A549 (cell line): ENCODE measurements around the gene ELFN1. TPM values are rescaled to one million over a fixed set of nuclear protein-coding genes. Genes with fewer than 3 reads are reported as not detected.

Experiments used
- ATAC-seq, 2 experiments: fragments of 200-7000 bp in 1 of 2; fragments of >200 bp in 1 of 2; cut with Nextera tagmentation in 1 of 2; cut with Tn5 transposase in 1 of 2; 3 replicates each; pipeline versions ENCODE4 v1.8.0 to v1.9.1; 2018 to 2020; ENCODE audit warnings: mild to moderate bottlenecking in 1 of 2, moderate library complexity in 1 of 2
- CTCF ChIA-PET: fragments of 300-600 bp; sonication (Branson Sonifier 250); formaldehyde crosslinking; extraction: SDS; loops from one replicate; lab custom pipeline; 2021; ENCODE audit warnings: antibody characterized with exemption, inconsistent platforms; lab: Yijun Ruan, JAX
- POLR2A ChIA-PET: fragments of 350-600 bp; formaldehyde crosslinking; extraction: SDS; loops from one replicate; lab custom pipeline; 2021; ENCODE audit warnings: antibody characterized with exemption, inconsistent platforms; lab: Yijun Ruan, JAX
- DNase-seq, 2 experiments: peaks; one replicate each; pipeline versions ENCODE4 v3.0.0 to v3.0.0-alpha.2; 2011 to 2016; ENCODE audit warnings: low read depth in 1 of 2, low spot score in 1 of 2
- FAIRE-seq: peaks from 2 replicates; lab custom pipeline; 2011; peaks lifted over from hg19 to GRCh38; lab: Jason Lieb, UNC
- H3K27ac ChIP-seq, 2 experiments: fragments of >200 bp; sonication (Bioruptor Twin); formaldehyde crosslinking; 3 replicates each; pipeline ENCODE4 v1.5.1; 2016 to 2017
- H3K4me1 ChIP-seq: fragments of >200 bp; sonication (Bioruptor Twin); formaldehyde crosslinking; 3 replicates; pipeline ENCODE4 v1.6.1; 2016
- H3K4me2 ChIP-seq: fragments of >200 bp; sonication (Bioruptor Twin); formaldehyde crosslinking; 3 replicates; pipeline ENCODE4 v1.6.1; 2016
- H3K4me3 ChIP-seq: fragments of >200 bp; sonication (Bioruptor Twin); formaldehyde crosslinking; 3 replicates; pipeline ENCODE4 v1.5.1; 2016
- H3K9me3 ChIP-seq: fragments of >200 bp; sonication (Bioruptor Twin); formaldehyde crosslinking; 3 replicates; pipeline ENCODE4 v1.6.1; 2016
- BCL3 ChIP-seq: fragments of >200 bp; sonication (Bioruptor Twin); formaldehyde crosslinking; IDR thresholded peaks from 3 replicates; pipeline ENCODE4 v1.6.1; 2016
- CBX2 ChIP-seq: fragments of 200-600 bp; sonication (generic); IDR thresholded peaks from 2 replicates; pipeline ENCODE4 v1.6.1; 2016; ENCODE audit warnings: low read depth, mild to moderate bottlenecking, borderline replicate concordance
- CBX8 ChIP-seq: fragments of 200-600 bp; sonication (generic); IDR thresholded peaks from 2 replicates; pipeline ENCODE4 v1.6.1; 2016
- E2F6 ChIP-seq: IDR thresholded peaks from 2 replicates; pipeline ENCODE4 v1.6.1; 2012; ENCODE audit warnings: low read depth, borderline replicate concordance
- EHF ChIP-seq: fragments of 250-450 bp; sonication (Bioruptor Pico); IDR thresholded peaks from 2 replicates; pipeline ENCODE4 v1.5.0; 2020; ENCODE audit warnings: mild to moderate bottlenecking
- FOXS1 ChIP-seq: fragments of 250-450 bp; sonication (Bioruptor Pico); IDR thresholded peaks from 2 replicates; pipeline ENCODE4 v1.5.0; 2020; ENCODE audit warnings: mild to moderate bottlenecking, moderate library complexity
- HOXA7 ChIP-seq: fragments of 250-450 bp; sonication (Bioruptor Pico); IDR thresholded peaks from 2 replicates; pipeline ENCODE4 v1.5.0; 2020; ENCODE audit warnings: mild to moderate bottlenecking, moderate library complexity
- HOXB5 ChIP-seq: fragments of 250-450 bp; sonication (Bioruptor Pico); IDR thresholded peaks from 2 replicates; pipeline ENCODE4 v1.5.0; 2020; ENCODE audit warnings: mild to moderate bottlenecking, moderate library complexity
- KDM1A ChIP-seq: fragments of 200-600 bp; sonication (generic); IDR thresholded peaks from 2 replicates; pipeline ENCODE4 v1.6.1; 2016; ENCODE audit warnings: low read depth, mild to moderate bottlenecking
- RAD21 ChIP-seq, 2 experiments: fragments of >200 bp in 1 of 2; sonication (Bioruptor Twin) in 1 of 2; formaldehyde crosslinking in 1 of 2; IDR thresholded peaks in 1 of 2; conservative IDR thresholded peaks in 1 of 2; 2 replicates in 1 of 2; 3 replicates in 1 of 2; pipeline ENCODE4 v1.6.1; 2012 to 2018; ENCODE audit warnings: inconsistent platforms in 1 of 2
- TFCP2L1 ChIP-seq: fragments of 250-450 bp; sonication (Bioruptor Pico); IDR thresholded peaks from 2 replicates; pipeline ENCODE4 v1.5.0; 2021; ENCODE audit warnings: mild to moderate bottlenecking
- TP53 ChIP-seq: fragments of 250-450 bp; sonication (Bioruptor Pico); IDR thresholded peaks from 2 replicates; pipeline ENCODE4 v1.5.0; 2021; ENCODE audit warnings: mild to moderate bottlenecking, moderate library complexity
- ZSCAN20 ChIP-seq: fragments of 250-450 bp; sonication (Bioruptor Pico); IDR thresholded peaks from 2 replicates; pipeline ENCODE4 v1.8.0; 2022; ENCODE audit warnings: mild to moderate bottlenecking, moderate library complexity
- WGBS: methylation state at CpG from one replicate; pipeline ENCODE4 v1.1.6; 2017; ENCODE audit errors: missing lambda C conversion rate; 5-methylcytosine and 5-hydroxymethylcytosine counted together
- polyA plus RNA-seq, 4 experiments: library from polyadenylated mRNA; depleted of rRNA in 3 of 4; stranded (reverse); fragments of >200 nt; fragmentation: RNase III in 1 of 4; extraction: RNeasy Plus Mini Kit Qiagen cat#74134 plus additional on column Dnase treatment in 1 of 4; gene quantifications; 2 replicates in 3 of 4; 3 replicates in 1 of 4; pipeline ENCODE4 v1.2.3, GENCODE V29; 2011 to 2017
- TF ChIP-seq, protein P1 (sequence below): fragments of >200 bp; sonication (Bioruptor Twin); formaldehyde crosslinking; IDR thresholded peaks from 3 replicates; pipeline ENCODE4 v1.5.1; 2016

Gene ELFN1
- polyA plus RNA-seq, 2 of the 4 experiments (the other 2 are of a cell fraction), result 0.08 to 0.10 TPM

- TF ChIP-seq CBX2, result no peak
- TF ChIP-seq HOXA7 (CRISPR knock-in tag), result no peak
- no peak for TF ChIP-seq TFCP2L1 (CRISPR knock-in tag)
- TF ChIP-seq EHF (CRISPR knock-in tag), result no peak
Measured at GRCh38 chr7:1703441-1703840, 33.4 kb downstream of the ELFN1 start (continued).

- Histone ChIP-seq H3K27ac (no peak overlapping the region), H3K4me2 (no peak overlapping the region), H3K9me3 (peaks cover 21% of the 10 kb centered on the region), H3K4me1 (no peaks in the 10 kb centered on the region), H3K4me3 (no peak overlapping the region)
- DNase-seq, result no peak
- peak in 1 of 2 experiments; percentile 21; a peak in 1 of 6 replicates for ATAC-seq
- ChIA-PET POLR2A (no interaction called here), CTCF (interaction anchor here (1.8 to 2.1 kb wide), 2 partner anchors 10 to 41 kb away, joined by 5 to 6 read pairs; no protein-coding TSS in a partner anchor)
- TF ChIP-seq HOXA7 (CRISPR knock-in tag) (no peak), CBX8 (no peak), HOXB5 (CRISPR knock-in tag) (no peak), TP53 (CRISPR knock-in tag) (no peak), E2F6 (no peak)
- no peak for FAIRE-seq
- WGBS, result 56% methylated on average over 18 of the region's 20 CpGs
Measured at GRCh38 chr7:1703871-1704810, 34.1 kb downstream of the ELFN1 start.

DNA sequence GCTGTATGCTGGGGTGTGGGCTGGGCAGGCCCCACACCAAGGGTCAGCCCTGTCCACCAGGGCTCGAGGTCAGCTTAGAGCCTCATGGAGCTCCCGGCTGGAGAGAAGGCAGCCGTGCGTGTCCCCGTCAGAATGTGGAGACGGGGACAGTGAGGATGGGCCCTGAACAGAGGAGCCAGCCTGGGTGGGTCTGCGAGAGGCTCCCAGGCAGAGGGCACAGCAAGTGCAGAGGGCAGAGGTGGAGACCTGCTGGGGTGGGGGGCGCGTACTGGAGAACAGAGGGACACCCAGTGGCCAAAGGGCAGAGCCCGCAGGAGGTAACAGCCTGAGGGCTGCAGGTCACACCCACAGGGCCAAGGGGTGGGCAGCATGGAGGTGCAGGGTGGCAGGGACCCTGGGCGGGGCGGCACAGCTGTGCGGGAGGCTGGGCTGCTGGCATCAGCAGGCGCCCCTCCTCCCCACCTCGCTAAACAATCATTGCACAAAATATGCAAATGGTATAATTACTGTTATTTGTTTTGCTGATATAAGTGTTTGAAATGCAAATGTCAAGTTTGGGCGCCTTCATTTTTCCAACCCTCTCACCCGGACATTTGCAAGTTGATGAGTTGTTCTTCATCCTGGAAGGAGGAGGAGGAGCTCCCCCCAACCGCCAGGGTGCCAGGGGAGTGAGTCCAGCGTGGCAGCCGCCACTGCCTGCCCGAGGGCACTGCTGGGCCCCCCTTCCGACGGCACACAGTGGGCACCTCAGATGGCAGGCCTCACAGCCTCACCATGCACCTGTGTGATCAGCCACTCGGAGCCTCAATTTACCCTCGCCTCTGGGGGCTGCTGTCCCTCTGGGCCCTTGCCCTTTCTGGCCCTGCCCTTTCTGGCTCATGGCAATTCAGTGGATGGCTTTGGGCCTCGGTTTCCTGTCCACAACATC is 35.0 kb downstream of the ELFN1 start:
- Histone ChIP-seq H3K4me3 (no peak overlapping the region), H3K9me3 (peaks cover 30% of the 10 kb centered on the region), H3K4me2 (no peak overlapping the region), H3K4me1 (no peaks in the 10 kb centered on the region), H3K27ac (no peak overlapping the region)
- ATAC-seq (peak in 1 of 2 experiments; percentile 27; a peak in 3 of 6 replicates), FAIRE-seq (no peak), DNase-seq (no peak)
- ChIA-PET CTCF (interaction anchor here (1.2 to 3.4 kb wide), 4 partner anchors 10 to 64 kb away, joined by 3 to 7 read pairs (median 6); no protein-coding TSS in a partner anchor), POLR2A (no interaction called here)
- TF ChIP-seq FOXS1 (CRISPR knock-in tag), result no peak
- TF ChIP-seq ZSCAN20 (CRISPR knock-in tag), result no peak
- no peak for TF ChIP-seq KDM1A
- no peak for TF ChIP-seq RAD21 (conservative IDR thresholded peaks at IDR 0.05 in 1 of 2, IDR thresholded peaks at IDR 0.05 in 1 of 2)
- no peak for TF ChIP-seq BCL3
- TF ChIP-seq, protein P1, sequence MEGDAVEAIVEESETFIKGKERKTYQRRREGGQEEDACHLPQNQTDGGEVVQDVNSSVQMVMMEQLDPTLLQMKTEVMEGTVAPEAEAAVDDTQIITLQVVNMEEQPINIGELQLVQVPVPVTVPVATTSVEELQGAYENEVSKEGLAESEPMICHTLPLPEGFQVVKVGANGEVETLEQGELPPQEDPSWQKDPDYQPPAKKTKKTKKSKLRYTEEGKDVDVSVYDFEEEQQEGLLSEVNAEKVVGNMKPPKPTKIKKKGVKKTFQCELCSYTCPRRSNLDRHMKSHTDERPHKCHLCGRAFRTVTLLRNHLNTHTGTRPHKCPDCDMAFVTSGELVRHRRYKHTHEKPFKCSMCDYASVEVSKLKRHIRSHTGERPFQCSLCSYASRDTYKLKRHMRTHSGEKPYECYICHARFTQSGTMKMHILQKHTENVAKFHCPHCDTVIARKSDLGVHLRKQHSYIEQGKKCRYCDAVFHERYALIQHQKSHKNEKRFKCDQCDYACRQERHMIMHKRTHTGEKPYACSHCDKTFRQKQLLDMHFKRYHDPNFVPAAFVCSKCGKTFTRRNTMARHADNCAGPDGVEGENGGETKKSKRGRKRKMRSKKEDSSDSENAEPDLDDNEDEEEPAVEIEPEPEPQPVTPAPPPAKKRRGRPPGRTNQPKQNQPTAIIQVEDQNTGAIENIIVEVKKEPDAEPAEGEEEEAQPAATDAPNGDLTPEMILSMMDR, result no peak
- WGBS, result 38% methylated on average over 19 of the region's 26 CpGs
